HEK293T (cell line): ENCODE data around the gene CASTOR1.

Source experiments
- BHLHE40 ChIP-seq: fragments of 450-650 bp; IDR thresholded peaks from 2 replicates; pipeline ENCODE4 v1.6.1; 2016; ENCODE audit warnings: mild to moderate bottlenecking, moderate library complexity, borderline replicate concordance
- FOXA1 ChIP-seq: fragments of 450-650 bp; IDR thresholded peaks from 2 replicates; pipeline ENCODE4 v1.6.1; 2016; ENCODE audit warnings: mild to moderate bottlenecking
- FOXM1 ChIP-seq: fragments of 450-650 bp; IDR thresholded peaks from 2 replicates; pipeline ENCODE4 v1.6.1; 2017; ENCODE audit warnings: mild to moderate bottlenecking, borderline replicate concordance
- HDGF ChIP-seq: fragments of 450-650 bp; IDR thresholded peaks from 2 replicates; pipeline ENCODE4 v1.6.1; 2017; ENCODE audit warnings: antibody characterized with exemption, borderline replicate concordance
- L3MBTL2 ChIP-seq: fragments of 450-650 bp; conservative IDR thresholded peaks from 2 replicates; pipeline ENCODE4 v1.6.1; 2016; ENCODE audit warnings: mild to moderate bottlenecking
- PKNOX1 ChIP-seq: fragments of 450-650 bp; IDR thresholded peaks from 2 replicates; pipeline ENCODE4 v1.6.1; 2016
- SP1 ChIP-seq: fragments of 450-650 bp; IDR thresholded peaks from 2 replicates; pipeline ENCODE4 v1.6.1; 2017
- TARDBP ChIP-seq: fragments of 450-650 bp; IDR thresholded peaks from 2 replicates; pipeline ENCODE4 v1.6.1; 2016
- ZNF384 ChIP-seq: fragments of 450-650 bp; IDR thresholded peaks from 2 replicates; pipeline ENCODE4 v1.6.1; 2016

GRCh38 chr22:30328466-30329049 lies 39.3 kb upstream of the CASTOR1 start:
- TF ChIP-seq L3MBTL2 (no peak), FOXM1 (no peak), TARDBP (no peak), BHLHE40 (no peak), SP1 (no peak), PKNOX1 (no peak), FOXA1 (no peak), HDGF (no peak), ZNF384 (no peak)
